ENCODE measurements around the gene DRC7. TPM values are rescaled to one million over a fixed set of nuclear protein-coding genes. Genes with fewer than 3 reads are reported as not detected.

DRC7 gene
- total and polyA plus RNA-seq, 9 of the 15 experiments (the other 6 are each of a cell fraction or from before 2014, with no cell fraction given) = 0.04 to 0.33 (median 0.12) TPM; not detected in 3

DNA sequence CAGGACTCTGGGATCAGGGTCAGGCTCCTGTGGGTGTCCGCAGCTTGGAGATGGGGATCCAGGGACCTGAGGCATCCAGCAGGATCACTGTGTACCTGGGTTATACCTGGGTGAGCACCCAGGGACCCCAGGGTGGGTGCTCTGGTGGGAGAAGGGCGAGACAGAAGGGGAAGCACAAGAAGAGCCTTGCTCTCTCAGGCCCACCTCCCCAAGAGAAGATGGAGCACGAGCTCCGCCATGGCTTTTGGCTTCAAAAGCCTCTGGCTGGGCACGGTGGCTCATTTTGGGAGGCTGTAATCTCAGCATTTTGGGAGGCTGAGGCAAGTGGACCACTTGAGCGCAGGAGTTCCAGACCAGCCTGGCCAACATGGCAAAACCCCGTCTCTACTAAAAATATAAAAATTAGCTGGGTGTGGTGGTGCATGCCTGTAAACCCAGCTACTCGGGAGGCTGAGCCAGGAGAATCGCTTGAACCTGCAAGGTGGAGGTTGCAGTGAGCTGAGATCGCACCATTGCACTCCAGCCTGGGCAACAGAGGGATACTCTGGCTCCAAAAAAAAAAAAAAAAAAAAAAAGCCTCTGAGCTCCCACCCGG, 8.9 kb downstream of the DRC7 start:
- Histone ChIP-seq H3K9ac (ENCODE audit: insufficient read depth in 1 of 2, low read depth in 2 of 2, low read length in 2 of 2) (no peak overlapping the region), H3K36me3 (ENCODE audit: control insufficient read depth, insufficient read depth, low read length) (no peaks in the 10 kb centered on the region), H2AFZ (ENCODE audit: low read depth, low read length) (no peak overlapping the region), H3K27me3 (ENCODE audit: control insufficient read depth in 2 of 2, insufficient read depth in 2 of 2, low read length in 2 of 2) (peaks cover 2 to 6% of the 10 kb centered on the region in 2 experiments; a peak in 3 of 5 replicates), H3K9me1 (ENCODE audit: control insufficient read depth, insufficient read depth, low read length) (no peaks in the 10 kb centered on the region), H3K9me3 (replicated peaks; ENCODE audit: control insufficient read depth, insufficient read depth, low read depth, low read length) (no peaks in the 10 kb centered on the region), H3K4me3 (no peak overlapping the region), H3K4me1 (replicated peaks in 1 of 2; ENCODE audit: control insufficient read depth in 2 of 2, insufficient read depth in 2 of 2, low read length in 2 of 2) (peaks cover 18 to 25% of the 10 kb centered on the region in 2 experiments), H3K79me2 (ENCODE audit: control insufficient read depth, insufficient read depth, low read length) (no peaks in the 10 kb centered on the region), H3K27ac (ENCODE audit: extremely low read depth, low read depth, low read length) (no peak overlapping the region), H3K4me2 (ENCODE audit: insufficient read depth, low read length) (no peak overlapping the region), H4K20me1 (replicated peaks; ENCODE audit: control insufficient read depth, insufficient read depth, low read length) (no peaks in the 10 kb centered on the region)
- 66% methylated on average over 11 of the region's 11 CpGs for WGBS (ENCODE audit: insufficient coverage, low coverage, missing lambda C conversion rate)
- TF ChIP-seq ZC3H8 (IDR thresholded peaks at IDR 0.05) = no peak
- no peak for TF ChIP-seq TCF3 (CRISPR knock-in tag; IDR thresholded peaks at IDR 0.05)
- BruUV-seq (replicated peaks) = no TSS peak
- ATAC-seq = no peak
- ChIA-PET CTCF (ENCODE audit: low intra/inter-chr PET ratio) (no interaction called here), POLR2A (interaction anchor here (0.8 kb wide), 1 partner anchor 9 kb away, joined by 3 read pairs; the partner anchor contains the start of gene DRC7)
- in situ Hi-C loops (cut with MboI) (no loop called here), intact Hi-C loops (cut with micrococcal nuclease) (no loop called here)
- no peak for FAIRE-seq
- no peak for DNase-seq (ENCODE audit: extremely low read depth in 1 of 4, low spot score in 3 of 4)

DNA sequence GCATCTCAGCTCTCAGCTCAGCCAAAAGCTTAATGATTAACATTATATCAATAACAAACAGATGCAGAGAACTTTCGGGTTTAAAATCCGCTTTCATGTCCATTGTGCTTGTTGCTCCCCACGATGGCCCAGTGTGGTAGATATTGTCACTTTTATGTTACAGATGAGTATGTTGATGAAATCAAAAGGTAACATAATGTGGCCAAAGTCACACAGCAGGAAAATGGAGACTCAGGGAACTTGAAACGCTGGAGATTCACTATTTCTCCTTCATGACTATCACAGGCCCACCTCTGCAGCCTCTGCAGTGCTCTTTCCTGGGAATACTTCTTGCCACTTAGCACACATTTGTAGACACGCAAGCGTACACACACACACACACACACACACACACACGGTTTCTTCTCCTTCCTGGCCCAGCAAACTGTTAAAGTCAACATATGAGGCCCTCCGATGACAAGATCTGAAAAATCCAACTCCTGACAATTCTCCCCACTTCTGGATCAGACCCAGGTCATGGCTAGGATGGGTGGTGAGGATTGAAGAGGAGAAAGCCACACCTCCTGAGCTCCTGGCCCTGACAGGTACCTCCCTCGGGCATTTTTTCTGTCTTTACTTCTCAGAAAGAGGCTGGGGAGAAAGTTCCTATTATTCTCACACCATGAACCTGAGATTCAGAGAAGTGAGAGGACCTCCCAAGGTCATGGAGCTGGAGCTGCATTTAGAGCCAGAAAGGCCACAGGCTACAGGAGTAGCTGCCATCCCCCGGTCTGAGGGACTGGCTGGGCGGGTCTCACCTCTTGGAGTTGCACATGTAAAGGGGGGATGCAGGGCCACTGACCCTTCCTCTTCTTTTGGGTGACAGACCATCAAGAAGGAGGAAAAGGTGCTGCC, 9.7 kb downstream of the DRC7 start:
- Histone ChIP-seq H3K36me3 (ENCODE audit: control insufficient read depth, insufficient read depth, low read length) (no peaks in the 10 kb centered on the region), H3K4me1 (replicated peaks in 1 of 2; ENCODE audit: control insufficient read depth in 2 of 2, insufficient read depth in 2 of 2, low read length in 2 of 2) (peaks cover 18 to 21% of the 10 kb centered on the region in 2 experiments), H2AFZ (ENCODE audit: low read depth, low read length) (no peak overlapping the region), H3K27ac (ENCODE audit: extremely low read depth, low read depth, low read length) (no peak overlapping the region), H3K79me2 (ENCODE audit: control insufficient read depth, insufficient read depth, low read length) (no peaks in the 10 kb centered on the region), H3K4me2 (ENCODE audit: insufficient read depth, low read length) (no peak overlapping the region), H3K9me3 (replicated peaks; ENCODE audit: control insufficient read depth, insufficient read depth, low read depth, low read length) (no peaks in the 10 kb centered on the region), H4K20me1 (replicated peaks; ENCODE audit: control insufficient read depth, insufficient read depth, low read length) (no peaks in the 10 kb centered on the region), H3K27me3 (ENCODE audit: control insufficient read depth in 2 of 2, insufficient read depth in 2 of 2, low read length in 2 of 2) (peaks cover 3 to 6% of the 10 kb centered on the region in 2 experiments; a peak in 3 of 5 replicates), H3K9ac (ENCODE audit: insufficient read depth in 1 of 2, low read depth in 2 of 2, low read length in 2 of 2) (no peak overlapping the region), H3K4me3 (no peak overlapping the region), H3K9me1 (ENCODE audit: control insufficient read depth, insufficient read depth, low read length) (no peaks in the 10 kb centered on the region)
- no TSS peak for BruUV-seq (replicated peaks)
- TF ChIP-seq ESRRA (IDR thresholded peaks at IDR 0.05; ENCODE audit: borderline replicate concordance, low read depth) (peak; percentile 20; the same call in 1 of the 2 replicates), L3MBTL2 (IDR thresholded peaks at IDR 0.05) (no peak), MYNN (IDR thresholded peaks at IDR 0.05) (no peak), MYNN (CRISPR knock-in tag; IDR thresholded peaks at IDR 0.05) (no peak)
- ChIA-PET CTCF (ENCODE audit: low intra/inter-chr PET ratio) (no interaction called here), POLR2A (interaction anchor here (0.8 to 1.0 kb wide), 3 partner anchors 10 to 38 kb away, joined by 3 to 4 read pairs (median 3); partner anchors contain the start of genes DRC7 and KATNB1)
- in situ Hi-C loops (cut with MboI) = no loop called here
- 30% methylated on average over 11 of the region's 11 CpGs for WGBS (ENCODE audit: insufficient coverage, low coverage, missing lambda C conversion rate)
- intact Hi-C loops (cut with micrococcal nuclease) = no loop called here
- FAIRE-seq (no peak), DNase-seq (ENCODE audit: extremely low read depth in 1 of 4, low spot score in 3 of 4) (no peak), ATAC-seq (no peak)
